ENCODE measurements around the gene RHOBTB3. TPM values are rescaled to one million over a fixed set of nuclear protein-coding genes. Genes with fewer than 3 reads are reported as not detected.

The RHOBTB3 gene
- total RNA-seq, 1 donor from 2014 or later, result 226 TPM

DNA sequence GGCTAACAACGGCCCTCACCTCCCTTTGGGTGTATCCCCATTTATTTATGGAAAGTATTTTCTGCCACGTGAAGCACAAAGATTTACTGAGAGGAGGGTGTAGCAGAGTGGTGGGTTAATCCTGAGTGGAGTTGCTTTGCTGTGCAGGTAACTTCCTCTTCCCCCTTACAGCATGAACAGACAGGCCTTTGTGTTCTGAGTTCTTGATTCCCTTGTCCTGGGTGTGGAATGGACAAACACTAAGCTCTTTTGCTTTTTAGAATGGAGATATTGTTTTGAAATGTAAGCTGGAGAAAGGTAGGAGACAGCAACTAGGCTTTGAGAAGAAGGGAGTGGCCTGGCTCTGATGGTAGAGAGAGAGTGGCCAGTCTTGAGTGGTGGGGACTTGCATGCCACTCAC lies 108.5 kb downstream of the RHOBTB3 start:
- no peak for DNase-seq (ENCODE audit: low spot score)

DNA sequence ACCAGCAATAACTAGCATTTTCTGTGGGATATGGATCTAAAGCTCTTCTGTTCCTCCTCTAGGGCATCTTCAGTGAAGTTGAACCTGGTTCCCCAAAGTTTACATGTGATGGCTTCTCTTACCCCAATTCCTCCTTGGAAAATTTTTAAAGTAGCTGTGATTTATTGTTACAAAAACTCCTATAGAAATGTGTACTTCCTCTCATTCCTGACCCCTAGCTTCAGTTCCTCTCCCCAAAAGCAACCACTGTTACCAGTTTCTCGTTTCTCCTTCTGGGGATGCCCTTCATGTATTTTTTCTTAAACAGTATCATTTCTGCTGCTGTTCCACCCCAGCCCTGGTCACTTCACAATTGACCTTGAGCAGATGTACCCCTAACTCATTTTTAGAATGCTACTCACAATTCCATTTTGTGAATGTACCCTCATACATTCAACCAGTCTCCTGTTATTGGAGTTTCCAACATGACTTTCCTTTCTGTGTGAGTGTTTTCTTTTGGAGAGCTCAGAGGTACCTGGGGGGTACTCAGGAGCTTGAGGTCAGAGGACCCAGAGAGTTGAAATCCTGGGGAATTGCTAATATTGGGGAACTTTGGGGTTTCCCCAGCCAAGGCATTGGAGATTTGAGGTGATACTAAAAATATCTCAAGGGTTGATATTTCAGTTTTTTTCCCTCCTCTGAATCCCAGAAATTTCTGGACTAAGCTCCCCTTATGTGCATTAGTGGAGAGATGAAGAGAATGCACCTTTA lies 110.0 kb downstream of the RHOBTB3 start:
- DNase-seq (ENCODE audit: low spot score), result no peak

DNA sequence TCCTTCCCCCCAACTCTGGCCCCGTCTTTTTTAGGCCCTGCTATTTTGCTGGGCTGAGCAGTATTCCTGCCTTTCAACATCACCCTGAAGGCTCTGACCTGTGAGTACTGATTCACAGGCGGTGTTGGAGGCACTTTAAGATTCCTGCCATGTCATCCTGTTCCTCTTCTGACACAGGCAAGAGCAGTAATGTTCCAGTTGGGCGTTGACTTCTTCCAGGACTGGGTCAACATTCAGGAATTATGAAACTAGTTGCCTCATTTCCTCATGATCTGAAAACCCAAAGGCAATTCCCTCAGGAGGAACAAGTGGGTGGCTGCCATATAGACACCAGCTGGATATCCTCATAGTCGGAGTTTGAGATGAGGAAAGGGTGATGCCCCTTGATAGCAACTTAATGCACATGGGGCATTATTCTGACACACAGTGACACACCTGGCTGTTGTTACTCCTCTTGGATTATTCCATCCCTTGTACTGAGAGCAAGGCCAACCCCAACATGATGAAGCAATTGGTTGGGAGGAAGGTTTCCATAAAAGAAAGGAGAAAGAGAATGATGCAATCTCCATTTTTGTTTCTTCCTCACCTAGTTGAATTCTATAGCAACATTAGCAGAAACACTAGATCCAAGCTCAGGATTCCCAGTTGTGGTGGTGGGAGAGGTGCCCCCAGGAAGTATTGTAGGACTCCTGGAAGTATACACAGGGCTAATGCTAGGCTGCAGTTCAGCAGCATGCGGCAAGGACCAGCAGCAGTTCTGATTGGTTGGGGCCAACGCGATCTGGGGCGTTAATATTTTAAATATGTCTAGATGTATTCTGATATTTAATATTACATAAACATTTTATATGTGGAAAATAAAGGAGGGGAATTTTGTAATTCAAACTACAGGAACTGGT lies 111.0 kb downstream of the RHOBTB3 start:
- no peak for DNase-seq (ENCODE audit: low spot score)

DNA sequence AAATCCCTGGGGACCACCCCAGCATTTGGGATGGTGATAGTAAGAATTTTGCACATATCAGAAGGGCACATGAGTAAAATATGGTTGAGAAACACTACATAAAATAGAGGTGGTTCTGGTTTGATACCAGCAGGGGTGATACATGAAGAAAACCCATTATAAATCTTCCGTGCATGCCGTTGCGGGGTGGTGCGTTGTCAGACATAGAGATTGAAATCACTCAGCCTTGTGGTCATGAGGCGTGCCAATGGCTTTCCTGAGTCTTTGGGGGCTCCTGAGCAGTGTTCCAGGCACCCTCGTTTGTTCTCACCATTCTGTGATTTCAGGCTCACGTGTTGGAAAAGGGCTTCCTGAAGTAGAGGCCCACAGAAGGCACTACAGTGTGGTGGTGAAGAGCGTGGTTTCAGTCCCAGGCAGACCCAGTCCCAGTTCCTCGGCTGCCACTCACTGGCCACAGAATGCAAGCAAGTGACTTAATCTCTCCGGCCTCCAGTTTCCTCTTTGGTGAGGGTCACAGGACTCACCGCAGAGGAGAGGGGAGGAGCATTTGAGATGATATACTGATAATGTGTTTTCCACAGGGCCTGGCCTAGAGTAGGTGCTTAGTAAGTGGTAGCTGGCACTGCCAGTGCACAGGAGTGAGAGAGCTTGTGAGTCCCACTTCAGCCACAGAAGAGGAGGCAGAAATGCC lies 111.9 kb downstream of the RHOBTB3 start:
- peak; percentile 63 for DNase-seq (ENCODE audit: low spot score)

DNA sequence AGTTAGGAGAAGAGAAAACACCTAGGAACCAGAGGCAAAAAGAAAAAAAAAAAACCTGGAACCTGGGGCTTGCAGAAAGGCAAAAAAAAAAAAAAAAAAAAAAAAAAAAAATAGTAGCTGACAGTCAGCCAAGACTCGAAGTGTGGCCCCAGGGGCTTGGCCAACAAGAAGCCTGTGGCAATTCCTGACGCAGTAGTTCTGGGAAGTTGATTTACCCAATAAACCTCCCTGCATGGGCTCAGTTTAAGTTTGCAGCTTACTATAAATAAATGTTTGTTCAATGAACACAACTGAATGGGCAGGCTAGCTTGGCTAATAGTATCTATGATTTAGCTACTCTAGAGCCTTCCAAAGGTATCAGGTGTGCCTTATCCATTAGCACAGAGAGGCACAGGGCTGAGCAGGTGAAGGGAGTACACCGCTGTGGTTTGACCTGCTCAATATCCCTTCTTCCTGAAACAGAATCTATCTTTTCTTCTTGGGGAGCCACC lies 112.6 kb downstream of the RHOBTB3 start:
- no peak for DNase-seq (ENCODE audit: low spot score)

DNA sequence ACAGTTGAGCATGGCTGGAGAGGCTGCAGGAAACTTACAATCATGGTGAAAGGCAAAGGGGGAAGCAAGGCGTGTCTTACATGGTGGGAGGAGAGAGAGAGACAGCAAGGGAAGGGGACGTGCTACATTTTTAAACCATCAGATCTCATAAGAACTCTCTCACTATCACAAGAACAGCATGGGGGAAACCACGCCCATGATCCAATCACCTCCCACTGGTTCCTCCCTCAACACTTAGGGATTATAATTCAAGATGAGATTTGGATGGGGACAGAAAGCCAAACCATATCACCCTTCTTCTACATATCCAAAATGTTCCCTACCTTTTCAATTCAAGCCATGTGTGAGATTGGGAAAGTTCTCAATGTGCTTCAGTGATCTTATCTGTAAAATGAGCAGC lies 114.3 kb downstream of the RHOBTB3 start:
- DNase-seq (ENCODE audit: low spot score), result no peak

Other genes with a start within 250 kb of the RHOBTB3 start
- gene SKIC3, start 176.4 kb upstream of the RHOBTB3 start, total RNA-seq (ENCODE audit: insufficient read depth, low replicate concordance), result 148 TPM
- gene ARSK, start 176.2 kb upstream of the RHOBTB3 start, total RNA-seq (ENCODE audit: insufficient read depth, low replicate concordance), result 13.7 TPM
- gene GPR150, start 111.2 kb upstream of the RHOBTB3 start, total RNA-seq (ENCODE audit: insufficient read depth, low replicate concordance), result not detected
- gene RFESD, start 84.6 kb upstream of the RHOBTB3 start, total RNA-seq (ENCODE audit: insufficient read depth, low replicate concordance), result 4.3 TPM
- gene SPATA9, start 48.3 kb upstream of the RHOBTB3 start, total RNA-seq (ENCODE audit: insufficient read depth, low replicate concordance), result 3.9 TPM
- gene GLRX, start 91.4 kb downstream of the RHOBTB3 start, total RNA-seq (ENCODE audit: insufficient read depth, low replicate concordance), result 11.6 TPM
- 69.1 TPM for gene ELL2, start 230.5 kb downstream of the RHOBTB3 start, total RNA-seq (ENCODE audit: insufficient read depth, low replicate concordance)

Data from umbilical cord (tissue), 2 donors.